Measurements from ENCODE around the gene RPS6KB1.
A peak's percentile ranks its signal among the peaks of the same experiment; 100 is the strongest.
"Not testable (repeated sequence)": the region's sequence is repeated elsewhere in the genome, so short reads cannot be mapped to it uniquely, and the experiment has no call there.

Gene RPS6KB1

GRCh38 chr17:59947310-59947709 is 54.4 kb downstream of the RPS6KB1 start:
- not testable (repeated sequence) for DNase-seq

- DNase-seq: no peak
These were observed 57.1 kb downstream of the RPS6KB1 start for GRCh38 chr17:59950049-59950448.

- DNase-seq: no peak
These were observed 61.9 kb downstream of the RPS6KB1 start for GRCh38 chr17:59954856-59955255.

GRCh38 chr17:59959574-59959973 is 66.7 kb downstream of the RPS6KB1 start:
- DNase-seq: not testable (repeated sequence)

GRCh38 chr17:59962739-59963318 is 69.9 kb downstream of the RPS6KB1 start:
- DNase-seq: no peak

DNA sequence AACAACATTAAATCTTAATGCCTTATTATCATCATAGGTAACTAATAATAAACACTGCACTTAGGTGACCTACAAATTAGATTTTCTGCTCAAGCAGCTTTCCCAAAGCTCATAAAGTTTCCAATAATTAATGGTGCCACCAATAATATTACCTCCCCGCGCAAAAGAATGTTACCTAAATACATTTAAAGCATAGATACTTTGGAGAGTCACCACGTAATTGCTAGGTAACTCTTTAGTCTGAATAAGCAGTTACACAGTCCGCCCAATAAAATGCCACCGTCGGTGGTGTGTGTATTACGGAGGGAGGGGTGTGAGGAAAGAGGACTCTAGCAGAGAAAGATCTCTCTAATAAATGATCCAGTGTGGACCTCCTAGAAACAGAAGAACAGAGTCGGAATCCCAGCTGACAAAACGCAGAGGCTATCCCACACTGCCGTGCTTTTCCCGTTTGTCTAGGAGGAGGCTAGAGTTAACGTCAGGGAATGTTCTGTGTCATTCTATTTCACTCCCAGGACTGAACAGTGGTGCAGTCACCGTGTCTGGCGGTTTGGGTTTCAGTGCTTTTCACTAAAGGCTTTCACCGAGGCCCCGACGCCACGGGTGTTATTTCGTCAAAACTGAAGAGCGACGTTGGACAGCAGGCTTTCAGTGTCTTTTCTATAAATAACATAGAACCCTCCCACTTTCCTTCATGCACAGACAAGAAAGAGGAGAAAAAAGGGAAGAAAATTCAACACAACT is 71.0 kb downstream of the RPS6KB1 start:
- DNase-seq: peak; percentile 63

- DNase-seq: peak; percentile 92
These were observed 71.8 kb downstream of the RPS6KB1 start, which contains the start of gene RNFT1 for GRCh38 chr17:59964482-59965328. RNFT1 (minus strand) TSS chr17:59964740; CDS start chr17:59964663, 77 bp downstream.

DNA sequence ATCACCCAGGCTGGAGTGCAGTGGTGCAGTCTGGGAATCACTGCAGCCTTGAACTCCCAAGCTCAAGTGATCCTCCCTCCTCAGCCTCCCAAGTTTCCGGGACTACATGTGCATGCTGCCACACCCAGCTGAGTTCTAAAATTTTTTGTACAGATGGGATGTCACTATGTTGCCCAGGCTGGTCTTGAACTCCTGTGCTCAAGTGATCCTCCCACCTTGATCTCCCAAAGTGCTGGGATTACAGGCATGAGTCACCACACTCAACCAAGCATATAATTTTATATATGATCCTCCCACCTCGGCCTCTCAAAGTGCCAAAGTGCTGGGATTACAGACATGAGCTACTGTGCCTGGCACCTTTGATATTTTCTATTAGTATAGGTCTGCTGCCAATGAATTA is 78.8 kb downstream of the RPS6KB1 start:
- DNase-seq: not testable (repeated sequence)

DNA sequence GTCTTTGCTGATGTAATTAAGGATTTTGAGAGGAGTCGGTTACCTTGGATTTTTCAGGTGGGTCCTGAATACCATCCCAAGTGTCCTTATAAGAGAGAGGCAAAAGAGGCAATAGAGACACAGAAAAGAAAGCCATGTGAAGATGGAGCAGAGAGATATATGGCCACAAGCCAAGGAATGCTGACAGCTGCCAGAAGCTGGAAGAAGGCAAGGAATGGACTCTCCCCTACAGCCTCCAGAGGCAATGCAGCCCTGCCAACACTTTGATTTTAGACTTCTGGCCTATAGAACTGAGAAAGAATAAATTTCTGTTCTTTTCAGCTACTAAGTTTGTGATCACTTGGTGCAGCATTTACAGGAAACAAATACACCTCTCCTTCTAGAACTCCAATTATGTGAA is 79.9 kb downstream of the RPS6KB1 start:
- no peak for DNase-seq

DNA sequence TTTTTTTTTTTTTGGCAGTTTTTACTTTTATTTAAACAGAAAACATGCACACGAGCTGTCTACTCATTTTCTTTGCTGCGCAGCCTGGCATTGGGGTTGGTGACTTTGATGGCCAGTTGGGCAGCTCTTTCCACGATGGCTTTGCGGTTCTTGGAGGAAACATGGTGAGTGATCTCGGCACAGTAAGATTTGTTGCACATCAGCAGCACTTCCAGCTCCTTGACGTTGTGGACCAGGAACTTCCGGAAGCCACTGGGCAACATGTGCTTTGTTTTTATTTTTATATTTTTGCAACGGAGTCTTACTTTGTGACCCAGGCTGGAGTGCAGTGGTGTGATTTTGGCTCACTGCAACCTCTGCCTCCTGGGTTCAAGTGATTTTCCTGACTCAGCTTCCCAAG is 80.6 kb downstream of the RPS6KB1 start:
- DNase-seq: not testable (repeated sequence)

DNA sequence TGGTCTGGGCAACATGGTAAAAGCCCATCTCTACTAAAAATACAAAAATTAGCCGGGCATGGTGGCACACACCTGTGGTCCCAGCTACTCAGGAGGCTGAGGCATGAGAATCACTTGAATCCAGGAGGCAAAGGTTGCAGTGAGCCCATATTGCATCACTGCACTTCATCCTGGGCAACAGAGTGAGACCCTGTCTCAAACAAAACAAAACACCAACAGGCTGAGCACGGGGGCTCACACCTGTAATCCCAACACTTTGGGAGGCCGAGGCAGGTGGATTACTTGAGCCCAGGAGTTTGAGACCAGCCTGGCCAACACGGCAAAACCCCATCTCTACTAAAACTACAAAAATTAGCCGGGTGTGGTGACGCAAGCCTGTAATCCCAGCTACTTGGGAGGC is 82.2 kb downstream of the RPS6KB1 start:
- not testable (repeated sequence) for DNase-seq

- DNase-seq: not testable (repeated sequence)
These were observed 103.7 kb downstream of the RPS6KB1 start for GRCh38 chr17:59996608-59997007.
